A204.1 (cell line): ENCODE data around the gene ZNF445.
"Not testable (repeated sequence)": the region's sequence is repeated elsewhere in the genome, so short reads cannot be mapped to it uniquely, and the experiment has no call there.

Source experiments
- FAIRE-seq: peaks from 2 replicates; lab custom pipeline; 2012; peaks lifted over from hg19 to GRCh38; lab: Jason Lieb, UNC

ZNF445 gene

DNA sequence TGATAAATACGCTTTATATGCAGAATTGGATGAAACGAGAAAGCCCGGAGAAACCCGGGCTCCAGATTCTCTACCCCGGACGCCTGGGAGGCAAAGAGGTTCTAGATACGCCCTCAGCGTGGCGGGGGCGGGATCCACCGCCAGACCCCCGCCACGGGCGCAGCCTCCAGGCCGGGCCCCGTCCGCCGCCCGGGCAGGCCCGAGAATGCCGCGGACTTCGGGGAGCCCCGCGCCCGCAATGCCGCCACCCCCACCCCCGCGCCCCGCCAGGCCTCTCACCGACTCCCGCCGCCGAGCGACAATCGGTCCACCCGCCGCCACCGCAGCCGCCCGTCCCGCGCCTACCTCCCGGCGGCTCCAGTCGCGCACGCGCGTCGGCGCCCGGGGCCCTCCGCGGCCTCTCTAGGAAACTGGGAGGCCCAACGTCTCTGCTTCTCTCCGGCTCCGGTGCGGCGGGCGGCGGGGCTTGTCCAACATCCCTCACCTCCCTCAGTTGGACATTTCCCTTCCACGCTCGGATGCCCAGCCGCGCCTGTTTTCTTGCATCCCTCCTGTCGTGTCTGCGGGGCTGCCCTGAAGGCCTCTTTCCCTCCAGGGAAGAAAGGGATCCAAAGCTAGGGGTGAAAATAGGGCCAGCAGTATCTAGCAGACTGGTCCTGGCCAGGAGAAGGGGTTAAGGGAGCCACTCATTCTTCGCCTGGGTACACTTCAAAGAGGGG, at the start of gene ZNF445:
Gene ZNF445, minus strand, starts transcription at position 359 of the 719 bp plus-strand sequence. CDS start 22,121 bp downstream, outside the sequence.
- FAIRE-seq, result no peak

DNA sequence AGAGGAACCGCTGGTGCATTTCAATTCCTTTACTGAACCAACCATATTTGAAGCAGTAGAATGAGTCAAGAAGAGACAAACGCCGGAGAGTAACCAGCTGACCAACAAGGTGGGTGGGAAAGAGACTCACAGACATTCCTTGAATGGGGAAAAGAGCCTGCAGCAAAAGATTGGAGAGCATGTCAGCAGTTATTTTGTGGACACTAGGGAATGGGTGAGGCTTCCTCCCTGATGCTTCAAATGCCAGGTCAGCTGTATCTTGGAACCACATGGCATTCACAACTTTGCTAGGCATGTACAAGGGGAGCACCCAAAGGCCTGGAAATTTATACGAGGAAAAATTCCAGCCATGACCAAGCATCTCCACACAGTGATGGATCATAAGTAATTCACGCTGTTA, 47.6 kb upstream of the ZNF445 start:
- no peak for FAIRE-seq

DNA sequence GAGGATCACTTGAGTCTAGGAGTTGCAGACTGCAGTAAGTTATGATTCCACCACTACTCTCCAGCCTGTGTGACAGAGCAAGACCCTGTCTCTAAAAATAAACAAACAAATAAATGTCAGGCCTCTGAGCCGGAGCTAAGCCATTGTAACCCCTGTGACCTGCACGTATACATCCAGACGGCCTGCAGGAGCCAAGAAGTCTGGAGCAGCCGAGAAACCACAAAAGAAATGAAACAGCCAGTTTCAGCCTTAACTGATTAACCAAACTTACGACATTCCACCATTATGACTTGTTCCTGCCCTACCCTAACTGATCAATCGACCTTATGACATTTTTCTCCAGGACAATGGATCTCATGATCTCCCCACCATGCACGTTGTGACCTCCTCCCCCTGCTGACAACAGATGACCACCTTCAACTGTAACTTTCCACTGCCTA, 45.0 kb upstream of the ZNF445 start:
- no peak for FAIRE-seq

DNA sequence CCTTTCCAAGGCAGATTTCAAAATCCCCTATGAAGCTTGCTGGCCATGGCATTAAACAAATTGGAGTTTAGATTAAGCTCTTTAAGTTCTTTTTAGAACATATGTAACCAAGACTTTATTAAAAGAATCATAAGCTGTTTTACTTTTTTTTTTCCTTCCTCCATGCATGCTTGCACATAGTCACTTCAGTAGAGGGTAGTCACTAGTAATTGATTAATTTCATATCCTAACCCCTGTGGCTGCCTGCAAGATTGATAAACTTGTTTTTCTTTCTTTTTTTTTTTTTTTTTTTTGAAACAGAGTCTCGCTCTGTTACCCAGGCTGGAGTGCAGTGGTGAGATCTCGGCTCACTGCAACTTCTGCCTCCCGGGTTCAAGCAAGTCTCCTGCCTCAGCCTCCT, 44.3 kb upstream of the ZNF445 start:
- no peak for FAIRE-seq

DNA sequence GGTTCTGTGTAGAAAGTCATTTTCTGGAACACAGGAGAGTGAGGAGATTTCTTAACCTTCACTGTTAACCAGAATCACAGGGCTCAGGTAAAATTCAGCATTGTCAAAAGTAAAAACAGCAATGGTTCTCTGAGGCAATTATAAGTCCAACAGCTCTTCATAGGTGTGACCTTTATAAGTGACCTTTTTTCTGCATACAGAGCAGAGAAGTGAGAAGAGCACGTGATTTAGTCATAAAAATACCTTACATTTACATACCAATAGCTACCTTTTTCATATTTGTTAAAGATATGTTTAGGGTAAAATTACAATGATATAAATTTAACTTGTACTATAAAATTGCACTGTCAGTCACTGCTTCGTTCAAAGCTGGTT, 41.3 kb upstream of the ZNF445 start:
- no peak for FAIRE-seq

DNA sequence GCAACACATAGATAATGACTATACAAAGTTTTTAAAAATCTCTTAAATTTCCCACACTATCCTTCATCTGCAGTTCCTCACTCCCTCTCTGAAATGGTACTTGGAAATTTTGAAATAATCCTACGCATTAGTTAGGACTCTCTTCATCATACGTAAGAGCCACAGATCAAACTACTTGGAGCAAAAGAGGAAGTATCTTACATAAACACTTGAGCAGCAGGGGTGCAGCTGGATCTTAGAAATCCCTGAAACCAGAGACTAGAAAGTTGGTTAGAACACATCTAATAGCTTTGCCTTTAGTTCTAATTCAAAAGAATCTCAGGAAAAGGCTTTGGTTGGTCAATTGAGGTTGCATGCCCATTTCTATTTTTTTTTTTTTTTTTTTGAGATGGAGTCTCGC, 38.8 kb upstream of the ZNF445 start:
- FAIRE-seq, result no peak

DNA sequence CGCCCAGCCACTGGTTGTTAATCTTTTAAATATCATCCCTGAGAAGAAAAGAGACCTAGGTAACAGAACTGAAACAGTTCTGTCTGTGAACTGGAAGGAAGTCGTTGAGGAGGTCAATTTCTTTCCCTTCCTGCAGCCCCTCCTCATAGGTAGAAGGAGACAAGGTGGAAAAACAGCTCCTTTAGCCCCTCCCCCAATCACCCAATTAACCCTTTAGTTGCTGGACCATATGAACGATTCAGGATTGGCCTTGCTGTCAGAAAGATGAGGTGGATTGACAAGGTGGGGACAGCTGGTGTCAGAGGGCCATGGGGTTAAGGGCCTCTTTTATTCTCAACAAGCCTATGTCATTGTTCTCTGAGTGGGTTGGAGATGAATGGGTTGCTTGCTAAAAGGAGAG, 36.0 kb upstream of the ZNF445 start:
- no peak for FAIRE-seq

DNA sequence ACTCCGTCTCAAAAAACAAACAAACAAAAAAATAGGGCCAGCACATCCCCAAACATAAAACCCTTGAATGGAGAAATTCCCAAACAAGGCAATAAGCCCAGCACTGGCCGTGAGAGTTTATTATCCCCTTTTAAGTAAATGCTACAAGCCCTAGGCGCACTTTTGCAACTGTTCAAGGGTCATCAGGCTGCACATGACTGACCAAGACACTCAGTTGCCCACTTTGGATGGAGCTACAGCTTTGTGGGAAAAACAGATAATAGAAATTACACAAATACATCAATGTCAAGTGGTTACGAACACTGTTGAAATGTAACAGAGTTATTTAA, 33.7 kb upstream of the ZNF445 start:
- FAIRE-seq, result no peak

DNA sequence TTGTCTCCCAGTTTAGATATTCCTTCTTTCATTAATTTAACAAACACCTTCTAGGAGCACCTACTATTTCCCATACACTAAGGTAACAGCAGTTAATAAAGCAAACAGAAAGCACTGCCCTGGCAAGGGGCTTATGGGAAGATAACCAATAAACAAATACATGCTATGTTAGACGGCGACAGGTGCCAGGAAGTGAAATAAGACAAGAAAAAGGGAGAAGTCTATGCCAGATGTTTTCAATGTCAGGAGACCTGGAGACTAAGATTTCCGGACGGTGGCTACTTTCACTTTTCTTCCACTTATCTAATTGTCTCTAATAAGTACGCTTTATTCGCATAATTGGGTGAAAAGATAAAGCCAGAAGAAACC, 32.5 kb upstream of the ZNF445 start:
- FAIRE-seq, result no peak

DNA sequence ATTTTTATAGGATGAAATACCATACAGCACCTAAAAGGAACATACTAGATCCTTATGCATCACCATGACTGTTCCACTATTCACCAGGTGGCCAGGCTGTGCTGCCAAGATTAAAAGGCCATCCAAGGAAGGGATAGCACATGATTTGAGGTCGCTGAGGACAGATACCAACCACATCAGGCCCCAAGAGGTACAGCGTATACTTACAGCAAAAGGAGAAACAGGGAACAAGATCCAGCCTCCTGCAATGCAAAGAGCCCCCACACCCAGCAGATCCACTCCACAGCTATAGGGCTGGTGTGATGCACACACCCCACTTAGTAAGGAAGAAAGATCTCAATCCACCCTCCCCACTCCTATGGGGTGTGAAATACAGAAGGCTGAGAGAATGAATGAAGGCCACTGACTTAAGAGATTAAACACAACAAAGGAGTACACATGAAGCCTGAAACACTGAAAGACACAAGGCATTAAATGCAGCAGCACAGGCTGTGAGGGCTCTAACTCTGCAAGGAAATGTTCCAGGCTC, 32.0 kb upstream of the ZNF445 start:
- no peak for FAIRE-seq

DNA sequence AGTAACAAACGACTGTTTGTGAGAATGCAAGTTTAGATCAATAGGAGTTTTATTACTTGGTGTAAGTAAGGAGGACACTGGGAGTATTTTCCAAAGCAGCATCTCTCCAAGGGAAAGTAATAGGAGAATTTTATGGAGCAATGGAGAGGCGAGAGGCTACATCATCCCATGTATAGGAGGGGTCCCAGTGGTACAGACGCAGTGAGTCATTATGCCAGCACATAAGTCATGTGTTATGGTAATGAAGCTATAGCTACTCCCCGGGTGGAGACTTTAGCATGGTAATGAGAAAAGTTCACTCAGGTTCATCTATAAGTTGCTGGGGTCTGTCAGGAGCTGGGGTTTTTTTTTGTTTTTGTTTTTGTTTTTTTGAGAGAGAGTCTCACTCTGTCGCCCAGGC, 29.5 kb upstream of the ZNF445 start:
- no peak for FAIRE-seq

DNA sequence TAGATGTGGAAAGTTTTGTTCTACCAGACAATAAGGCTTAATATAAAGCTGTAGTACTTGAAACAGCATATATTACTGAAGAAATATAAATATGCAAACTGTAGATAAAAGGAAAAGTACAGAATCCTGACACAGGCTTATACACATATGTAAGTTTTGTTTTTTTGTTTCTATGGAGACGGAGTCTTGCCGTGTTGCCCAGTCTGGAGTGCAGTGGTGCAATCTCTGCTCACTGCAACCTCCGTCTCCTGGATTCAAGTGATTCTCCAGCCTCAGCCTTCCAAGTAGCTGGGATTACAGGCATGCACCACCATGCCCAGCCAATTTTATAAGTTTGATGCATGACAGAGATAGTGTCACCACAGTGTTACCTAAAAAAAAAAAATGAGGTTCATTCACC, 29.1 kb upstream of the ZNF445 start:
- FAIRE-seq, result no peak

DNA sequence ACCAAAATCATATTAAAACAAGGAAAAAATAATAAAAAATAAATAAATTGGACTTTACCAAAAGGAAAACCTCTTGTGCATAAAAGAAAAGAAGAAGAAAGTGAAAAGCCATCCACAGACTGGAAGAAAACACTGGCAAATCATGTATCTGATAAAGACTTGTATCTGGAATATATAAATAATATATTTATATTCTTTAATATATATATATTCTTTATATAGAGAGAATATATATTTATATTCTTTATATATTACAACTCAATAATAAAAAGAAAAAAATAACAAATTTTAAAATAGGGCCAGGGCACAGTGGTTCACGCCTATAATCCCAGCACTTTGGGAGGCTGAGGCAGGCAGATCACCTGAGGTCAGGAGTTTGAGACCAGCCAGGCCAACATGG, 27.1 kb upstream of the ZNF445 start:
- FAIRE-seq, result no peak

DNA sequence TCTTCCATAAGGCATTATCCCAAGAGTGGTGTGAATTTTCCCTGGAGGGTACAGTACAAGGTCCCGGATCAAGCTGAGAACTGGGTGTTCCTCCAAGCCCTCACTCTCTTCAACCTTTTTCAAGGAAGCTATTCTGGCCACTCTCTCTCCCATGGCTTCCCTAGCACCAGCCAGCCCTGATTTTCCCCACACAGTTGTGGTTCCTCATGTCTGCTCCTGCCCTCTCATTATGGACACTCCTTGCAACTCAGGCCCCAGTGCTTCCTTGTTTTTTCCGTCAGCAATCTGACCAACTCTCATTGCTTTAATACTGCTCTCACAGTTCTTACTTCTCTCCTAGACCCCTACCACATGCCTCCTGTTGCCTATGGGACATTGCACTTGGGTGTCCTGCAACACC, 25.7 kb upstream of the ZNF445 start:
- not testable (repeated sequence) for FAIRE-seq

DNA sequence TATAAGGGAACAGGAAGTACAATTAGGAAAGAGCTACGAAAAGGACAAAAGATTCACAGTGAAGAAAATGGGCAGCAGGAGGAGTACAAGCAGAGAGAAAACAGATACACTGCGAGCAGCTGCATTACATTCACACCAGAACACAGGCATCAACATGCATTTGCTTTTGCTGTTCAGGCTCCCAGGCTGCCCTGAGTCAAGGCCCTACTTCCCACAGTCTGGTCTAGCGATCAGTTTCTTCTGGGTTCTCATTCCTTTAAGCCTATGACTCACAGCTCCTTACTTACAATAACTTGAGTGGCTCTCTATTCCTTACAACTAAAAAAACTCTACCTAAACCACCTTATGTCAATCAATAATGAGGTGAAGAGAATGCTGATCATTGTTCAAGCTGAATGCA, 24.5 kb upstream of the ZNF445 start:
- no peak for FAIRE-seq

DNA sequence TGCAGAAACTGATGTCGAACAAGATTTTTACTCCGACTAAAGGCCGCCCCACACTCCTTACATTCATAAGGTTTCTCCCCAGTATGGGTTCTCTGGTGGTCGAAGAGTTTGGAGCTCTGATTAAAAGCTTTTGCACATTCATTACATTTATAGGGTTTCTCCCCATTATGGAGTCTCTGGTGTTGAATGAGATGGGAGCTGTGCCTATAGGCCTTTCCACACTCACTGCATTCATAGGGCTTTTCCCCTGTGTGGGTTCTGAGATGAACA, 22.4 kb upstream of the ZNF445 start:
- FAIRE-seq, result not testable (repeated sequence)

DNA sequence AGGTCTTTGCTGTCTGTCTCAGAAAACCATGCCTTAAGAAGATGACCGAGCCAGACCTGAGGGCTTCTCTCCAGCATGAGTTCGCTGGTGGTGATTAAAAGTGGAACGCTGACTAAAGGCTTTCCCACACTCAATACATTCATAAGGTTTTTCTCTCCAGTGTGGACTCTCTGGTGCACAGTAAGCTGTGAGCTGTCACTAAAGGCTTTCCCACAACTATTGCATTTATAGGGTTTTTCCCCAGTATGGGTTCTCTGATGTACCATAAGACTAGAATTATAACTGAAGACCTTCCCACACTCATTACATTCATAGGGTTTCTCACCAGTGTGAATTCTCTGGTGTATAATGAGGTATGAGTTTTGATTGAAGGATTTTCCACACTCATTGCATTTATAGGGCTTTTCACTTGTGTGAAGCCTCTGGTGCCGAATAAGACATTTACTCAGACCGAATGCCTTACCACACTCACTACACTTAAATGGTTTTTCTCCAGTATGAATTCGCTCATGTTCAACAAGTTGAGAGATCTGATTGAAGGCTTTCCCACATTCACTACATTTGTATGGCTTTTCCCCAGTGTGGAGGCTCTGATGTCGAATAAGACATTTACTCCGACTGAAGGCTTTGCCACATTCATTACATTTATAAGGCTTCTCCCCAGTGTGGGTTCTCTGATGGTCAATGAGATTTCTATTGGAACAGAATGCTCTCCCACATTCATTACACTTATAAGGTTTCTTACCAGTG, 21.9 kb upstream of the ZNF445 start:
- FAIRE-seq, result no peak

DNA sequence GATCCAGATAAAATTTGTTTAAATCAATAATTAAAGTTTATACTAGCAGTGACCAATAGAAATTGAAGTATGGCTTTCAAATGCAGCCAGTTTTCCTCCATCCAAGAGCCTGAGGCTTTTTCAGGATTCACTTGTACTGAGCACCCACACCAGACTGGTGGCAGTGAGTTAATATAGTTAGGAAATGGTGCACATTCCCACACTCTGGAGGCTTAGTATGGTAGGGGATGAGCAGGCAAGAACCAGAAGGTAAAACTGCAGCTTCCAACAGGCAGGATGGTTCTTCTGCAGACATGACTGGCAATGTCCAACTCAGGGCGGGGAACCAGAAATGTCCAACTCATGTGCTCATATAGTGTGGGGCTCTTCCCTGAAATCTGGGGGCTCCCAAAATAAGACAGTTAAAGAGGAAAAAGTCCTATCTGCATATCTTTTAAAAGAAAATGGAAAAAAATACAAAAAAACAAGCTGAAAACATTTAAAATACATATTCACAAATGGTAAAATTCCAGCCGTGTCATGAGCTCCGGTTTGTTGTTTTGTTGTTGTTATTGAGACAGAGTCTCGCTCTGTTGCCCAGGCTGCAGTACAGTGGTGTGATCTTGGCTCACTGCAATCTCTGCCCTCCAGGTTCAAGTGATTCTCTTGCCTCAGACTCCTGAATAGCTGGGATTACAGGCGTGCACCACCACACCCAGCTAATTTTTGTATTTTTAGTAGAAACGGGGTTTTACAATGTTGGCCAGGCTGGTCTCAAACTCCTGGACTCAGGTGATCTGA, 18.4 kb upstream of the ZNF445 start:
- no peak for FAIRE-seq

DNA sequence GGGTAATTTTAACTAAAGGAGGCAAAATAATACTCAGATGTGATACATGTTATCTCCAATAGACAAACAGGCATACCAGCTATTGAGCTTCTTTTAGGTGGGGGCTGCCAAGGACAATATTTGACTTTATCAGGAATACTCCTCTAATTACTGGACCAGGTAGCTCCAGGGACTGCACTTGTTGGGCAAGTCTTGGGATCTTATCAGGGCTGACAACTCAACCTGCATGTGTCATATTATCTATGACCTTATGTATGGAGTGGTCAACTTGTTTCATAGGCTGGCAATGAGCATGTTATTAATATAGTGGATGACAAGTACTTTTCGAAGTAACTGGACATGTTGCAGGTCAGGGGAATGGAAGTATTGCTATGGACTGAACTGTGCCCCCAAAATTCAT, 15.0 kb upstream of the ZNF445 start:
- FAIRE-seq, result no peak

DNA sequence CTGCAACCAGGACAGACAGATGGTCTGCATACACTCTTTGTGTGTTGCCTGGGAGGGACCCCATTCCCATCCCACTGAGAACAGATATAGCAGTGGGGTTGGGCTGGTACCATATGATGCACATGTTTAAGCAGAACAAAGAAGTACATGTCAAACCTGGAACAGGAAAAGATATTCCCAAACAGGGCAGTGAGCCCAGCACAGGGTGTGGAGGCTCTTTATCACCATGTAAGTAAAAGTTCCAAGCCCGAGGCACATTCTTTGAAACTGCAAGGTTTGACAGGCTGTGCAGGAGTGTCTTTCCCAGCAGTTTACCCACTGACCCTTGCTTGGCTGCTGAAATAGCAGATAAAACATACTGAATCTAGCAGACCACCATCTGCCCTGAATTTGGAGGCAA, 5.3 kb upstream of the ZNF445 start:
- no peak for FAIRE-seq

DNA sequence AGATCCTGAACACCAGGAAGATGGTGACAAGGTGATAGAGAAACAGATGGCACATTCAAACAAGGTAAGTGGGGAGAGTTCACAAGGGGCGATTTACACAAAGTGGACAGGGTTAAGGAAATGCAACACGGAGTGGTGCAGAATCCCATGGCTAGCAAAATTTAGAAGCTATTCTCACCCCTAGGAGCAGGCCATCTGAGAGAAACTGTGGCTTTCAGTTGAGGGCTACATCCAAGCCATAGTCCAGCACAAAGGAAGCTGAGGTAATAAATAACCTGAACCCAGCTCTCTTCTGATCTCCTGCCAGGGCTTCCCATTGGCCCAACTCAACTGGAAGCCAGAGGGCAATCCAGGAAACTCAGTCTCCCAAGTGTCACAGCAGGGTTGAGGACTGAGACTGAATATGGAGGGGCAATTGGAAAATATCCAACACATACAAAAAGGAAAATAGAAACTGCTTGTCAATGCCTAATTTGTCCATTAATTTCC, 1.2 kb upstream of the ZNF445 start:
- no peak for FAIRE-seq

DNA sequence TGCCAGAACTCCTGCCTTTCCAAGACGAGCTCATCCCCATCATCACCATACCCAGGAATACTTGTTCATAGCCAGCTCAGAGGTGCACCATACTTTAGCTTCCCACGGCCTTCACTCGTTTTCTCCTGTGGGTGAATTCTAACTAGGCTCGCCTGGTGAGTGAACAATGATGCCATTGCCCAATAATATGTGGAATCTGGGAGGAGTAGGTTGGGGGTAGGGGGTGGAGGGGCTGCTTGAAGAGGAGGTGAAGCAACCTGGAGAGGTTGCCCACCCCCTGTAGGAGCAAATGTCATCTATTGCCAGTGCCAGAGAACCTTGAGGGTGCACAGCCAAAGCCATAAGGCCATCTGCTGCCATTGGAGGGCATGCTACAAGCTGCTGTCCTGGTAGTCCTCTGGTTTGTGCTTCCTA, 592 bp upstream of the ZNF445 start:
- no peak for FAIRE-seq

DNA sequence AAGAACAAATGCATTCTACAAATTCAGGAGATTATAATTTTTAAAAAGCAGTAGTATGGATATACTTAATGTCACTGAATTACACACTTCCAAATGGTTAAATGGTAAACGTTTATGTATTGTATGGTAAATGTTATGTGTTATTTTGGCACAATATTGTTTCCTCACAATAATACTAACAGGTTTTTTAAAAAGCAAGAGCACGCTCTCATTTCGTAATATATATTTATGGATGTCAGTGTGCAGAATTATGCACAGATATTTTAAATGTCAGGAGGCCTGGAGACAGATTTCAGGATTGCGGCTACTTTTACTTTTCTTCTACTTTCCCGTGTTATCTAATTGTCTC, 533 bp downstream of the ZNF445 start:
- no peak for FAIRE-seq
